A673 (cell line): ENCODE data around the gene NAV2. TPM values are rescaled to one million over a fixed set of nuclear protein-coding genes. Genes with fewer than 3 reads are reported as not detected.

Experiments
- BruUV-seq: library from RNA; stranded (reverse); fragments of 400-500 nt; replicated peaks from 2 replicates; lab custom pipeline; 2021; lab: Mats Ljungman, UMichigan
- CTCF ChIA-PET: fragments of 300-600 bp; sonication (Branson Sonifier 250); formaldehyde crosslinking; loops from one replicate; lab custom pipeline; 2022; ENCODE audit warnings: antibody characterized with exemption; lab: Charles Lee
- POLR2A ChIA-PET: fragments of 300-600 bp; sonication (Branson Sonifier 250); formaldehyde crosslinking; loops from one replicate; lab custom pipeline; 2022; ENCODE audit warnings: antibody characterized with exemption; ENCODE audit not compliant: low non-redundant PET; lab: Charles Lee
- DNase-seq: peaks from one replicate; pipeline ENCODE4 v3.0.0-alpha.2; 2015; ENCODE audit warnings: low spot score
- H3K27ac ChIP-seq: fragments of 200-600 bp; sonication (generic); 2 replicates; pipeline ENCODE4 v1.5.1; 2016; ENCODE audit warnings: mixed run types, low read depth, mild to moderate bottlenecking, mixed read lengths, antibody characterized with exemption, low read length; ENCODE audit not compliant: poor library complexity, severe bottlenecking
- H3K27me3 ChIP-seq: fragments of 200-600 bp; sonication (generic); replicated peaks from 2 replicates; pipeline ENCODE4 v1.6.1; 2017; ENCODE audit warnings: mixed run types, low read depth, mild to moderate bottlenecking, mixed read lengths, antibody characterized with exemption, low read length; ENCODE audit not compliant: insufficient read depth, poor library complexity
- H3K36me3 ChIP-seq: fragments of 200-600 bp; sonication (generic); 2 replicates; pipeline ENCODE4 v1.6.1; 2016; ENCODE audit warnings: mixed run types, mild to moderate bottlenecking, mixed read lengths, antibody characterized with exemption, low read length; ENCODE audit not compliant: insufficient read depth, poor library complexity, severe bottlenecking
- H3K4me1 ChIP-seq: fragments of 200-600 bp; sonication (generic); 2 replicates; pipeline ENCODE4 v1.6.1; 2017; ENCODE audit warnings: mixed run types, mild to moderate bottlenecking, mixed read lengths, antibody characterized with exemption, low read length; ENCODE audit not compliant: insufficient read depth, poor library complexity, severe bottlenecking
- H3K4me3 ChIP-seq: fragments of 200-600 bp; sonication (generic); 2 replicates; pipeline ENCODE4 v1.5.1; 2016; ENCODE audit warnings: low read depth, mixed run types, mild to moderate bottlenecking, mixed read lengths, low read length; ENCODE audit not compliant: poor library complexity, severe bottlenecking
- H3K9me3 ChIP-seq: fragments of 200-600 bp; sonication (generic); 2 replicates; pipeline ENCODE4 v1.6.1; 2016; ENCODE audit warnings: mixed run types, low read depth, mild to moderate bottlenecking, mixed read lengths, antibody characterized with exemption, low read length; ENCODE audit not compliant: poor library complexity, severe bottlenecking
- CTCF ChIP-seq: fragments of 300-800, 200-600 bp; sonication (generic); conservative IDR thresholded peaks from 2 replicates; pipeline ENCODE4 v1.5.1; 2017; ENCODE audit warnings: low read depth, mild to moderate bottlenecking, antibody characterized with exemption, low read length, moderate library complexity, mixed read lengths
- EZH2 ChIP-seq: fragments of 200-600 bp; sonication (generic); IDR thresholded peaks from 2 replicates; pipeline ENCODE4 v1.6.1; 2017; ENCODE audit warnings: borderline replicate concordance, low read depth, mild to moderate bottlenecking, mixed read lengths, antibody characterized with exemption, low read length; ENCODE audit not compliant: poor library complexity, severe bottlenecking
- intact Hi-C: fragments of 100-400 bp; cut with micrococcal nuclease; formaldehyde crosslinking; loops from one replicate; pipeline ENCODE4 v1.10.0; 2022; ENCODE audit not compliant: unreplicated experiment
- total RNA-seq: library from RNA; stranded (reverse); gene quantifications from 2 replicates; pipeline ENCODE4 v1.2.3, GENCODE V29; 2021

The NAV2 gene
- total RNA-seq, 1 experiment from 2014 or later, result not detected

- no peak overlapping the region for H3K4me3 ChIP-seq
- BruUV-seq, result no TSS peak
- POLR2A ChIA-PET, result no interaction called here
- H3K9me3 ChIP-seq, result no peaks in the 10 kb centered on the region
- intact Hi-C loops, result no loop called here
- no peak for TF ChIP-seq EZH2
- TF ChIP-seq CTCF, result no peak
- H3K27me3 ChIP-seq, result no peaks in the 10 kb centered on the region
- no peak for DNase-seq
- H3K36me3 ChIP-seq, result no peaks in the 10 kb centered on the region
- H3K4me1 ChIP-seq, result no peaks in the 10 kb centered on the region
- H3K27ac ChIP-seq, result no peak overlapping the region
- CTCF ChIA-PET, result no interaction called here
Measured at GRCh38 chr11:20061776-20062175, 349.1 kb downstream of the NAV2 start.

DNA sequence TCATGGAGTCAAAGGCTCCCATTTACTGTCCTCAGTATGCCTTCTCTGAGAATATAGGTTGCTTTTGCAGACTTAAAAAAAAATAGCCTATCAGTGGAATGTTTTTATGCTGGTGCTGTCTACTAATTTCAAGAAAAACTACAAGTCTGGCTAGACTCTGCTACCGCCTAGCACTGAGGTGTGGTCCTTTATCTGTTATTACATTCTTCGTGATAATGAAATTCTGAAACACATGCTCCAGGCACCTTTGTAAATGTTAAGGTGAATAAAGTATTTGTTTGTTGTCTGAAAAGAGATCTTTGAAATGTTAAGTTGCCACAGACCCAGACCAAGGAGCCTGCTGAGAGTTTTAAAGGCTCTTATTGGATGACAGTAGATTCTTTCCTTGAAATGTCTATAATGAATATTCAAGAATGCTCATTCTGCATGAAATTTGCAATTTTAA, 352.3 kb downstream of the NAV2 start:
- CTCF ChIA-PET, result no interaction called here
- BruUV-seq, result no TSS peak

DNA sequence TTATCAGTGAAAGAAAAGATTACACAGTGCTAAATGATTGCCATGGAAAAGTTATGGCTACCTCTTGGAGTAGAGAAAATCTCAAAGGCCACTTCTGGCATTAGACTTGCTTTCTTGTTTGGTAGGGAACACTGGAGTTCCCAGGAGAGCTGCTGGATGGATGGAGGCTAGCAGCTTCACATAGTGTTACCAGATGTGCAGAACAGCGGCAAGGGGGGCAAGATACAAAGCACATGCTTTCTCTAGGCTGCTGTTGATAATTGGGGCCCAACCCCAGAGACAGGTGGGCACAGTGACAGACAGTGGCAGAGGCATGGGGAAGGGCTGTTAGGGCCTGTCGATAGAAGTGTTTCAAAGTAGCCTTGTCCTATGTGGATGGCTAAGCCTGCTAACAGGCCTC, 352.8 kb downstream of the NAV2 start:
- no TSS peak for BruUV-seq
- Histone ChIP-seq H3K9me3 (no peaks in the 10 kb centered on the region), H3K36me3 (no peaks in the 10 kb centered on the region), H3K4me1 (no peaks in the 10 kb centered on the region), H3K27ac (no peak overlapping the region), H3K27me3 (no peaks in the 10 kb centered on the region), H3K4me3 (no peak overlapping the region)
- TF ChIP-seq EZH2 (no peak), CTCF (no peak)
- no peak for DNase-seq
- ChIA-PET POLR2A (no interaction called here), CTCF (no interaction called here)
- intact Hi-C loops, result no loop called here

More for the DNA sequence above, 352.3 kb downstream of the NAV2 start:
- Histone ChIP-seq H3K27ac (no peak overlapping the region), H3K4me1 (no peaks in the 10 kb centered on the region), H3K4me3 (no peak overlapping the region), H3K27me3 (no peaks in the 10 kb centered on the region), H3K36me3 (no peaks in the 10 kb centered on the region), H3K9me3 (no peaks in the 10 kb centered on the region)
- intact Hi-C loops, result no loop called here
- POLR2A ChIA-PET, result no interaction called here
- TF ChIP-seq EZH2 (no peak), CTCF (no peak)
- DNase-seq, result no peak
